Endothelial cell of umbilical vein (primary cell): ENCODE measurements around the gene RING1. TPM values are rescaled to one million over a fixed set of nuclear protein-coding genes. Genes with fewer than 3 reads are reported as not detected.

Source experiments
- BruUV-seq: library from RNA; stranded (reverse); fragments of 400-500 nt; replicated peaks from 2 replicates; lab custom pipeline; 2021; lab: Mats Ljungman, UMichigan
- CTCF ChIA-PET: fragments of 300-600, 350-600 bp; sonication (Branson Sonifier 250); formaldehyde crosslinking; loops from one replicate; lab custom pipeline; 2021; ENCODE audit warnings: antibody characterized with exemption, inconsistent platforms; lab: Charles Lee
- POLR2A ChIA-PET: fragments of 300-600, 350-600 bp; sonication (Branson Sonifier 250); formaldehyde crosslinking; loops from one replicate; lab custom pipeline; 2021; ENCODE audit warnings: antibody characterized with exemption, inconsistent platforms; lab: Charles Lee
- DNase-seq: peaks from one replicate; pipeline ENCODE4 v3.0.0-alpha.2; 2011; ENCODE audit warnings: low read depth, low spot score
- FAIRE-seq: peaks from 2 replicates; lab custom pipeline; 2011; peaks lifted over from hg19 to GRCh38; lab: Jason Lieb, UNC
- H2AFZ ChIP-seq: 2 replicates; pipeline ENCODE4 v1.6.0; 2012; ENCODE audit warnings: low read depth, low read length, control low read depth, inconsistent platforms
- H3K27ac ChIP-seq: 2 replicates; pipeline ENCODE4 v1.5.1; 2011; ENCODE audit warnings: low read depth, mild to moderate bottlenecking, control low read depth, low read length, moderate library complexity; ENCODE audit not compliant: insufficient read depth
- H3K27me3 ChIP-seq, 2 experiments: 2 replicates each; pipeline versions ENCODE4 v1.6.0 to v1.6.1; 2011; ENCODE audit warnings: low read length in 2 of 2, mixed read lengths in 1 of 2; ENCODE audit not compliant: control insufficient read depth in 2 of 2, insufficient read depth in 2 of 2
- H3K36me3 ChIP-seq, 2 experiments: 2 replicates in 1 of 2; 3 replicates in 1 of 2; pipeline ENCODE4 v1.5.1; 2011; ENCODE audit warnings: low read length in 2 of 2, mild to moderate bottlenecking in 1 of 2, moderate library complexity in 1 of 2; ENCODE audit not compliant: control insufficient read depth in 2 of 2, insufficient read depth in 2 of 2; ENCODE audit errors: extremely low read depth in 1 of 2
- H3K4me1 ChIP-seq: 3 replicates; pipeline ENCODE4 v1.5.1; 2011; ENCODE audit warnings: mild to moderate bottlenecking, low read length; ENCODE audit not compliant: control insufficient read depth, insufficient read depth; ENCODE audit errors: extremely low read depth
- H3K4me2 ChIP-seq: 2 replicates; pipeline ENCODE4 v1.6.1; 2011; ENCODE audit warnings: low read length, control low read depth, mixed read lengths; ENCODE audit not compliant: insufficient read depth
- H3K4me3 ChIP-seq, 3 experiments: fragments of 200-600 bp in 1 of 3; sonication (generic), shearing (Covaris generic) in 1 of 3; replicated peaks in 1 of 3; 2 replicates each; pipeline ENCODE4 v1.5.1; 2011 to 2016; ENCODE audit warnings: control low read depth in 3 of 3, low read length in 3 of 3, mild to moderate bottlenecking in 2 of 3, inconsistent platforms in 1 of 3, low read depth in 1 of 3, moderate library complexity in 1 of 3; ENCODE audit not compliant: insufficient read depth in 1 of 3
- H3K79me2 ChIP-seq: 2 replicates; pipeline ENCODE4 v1.6.0; 2012; ENCODE audit warnings: low read length, inconsistent platforms; ENCODE audit not compliant: control insufficient read depth, insufficient read depth
- H3K9ac ChIP-seq: replicated peaks from 2 replicates; pipeline ENCODE3; 2011; ENCODE audit warnings: low read length, control low read depth; ENCODE audit not compliant: insufficient read depth; ENCODE audit errors: extremely low read depth
- H3K9me1 ChIP-seq: replicated peaks from 3 replicates; pipeline ENCODE4 v1.6.0; 2011; ENCODE audit warnings: mild to moderate bottlenecking, low read length; ENCODE audit not compliant: control insufficient read depth, insufficient read depth; ENCODE audit errors: extremely low read depth
- H3K9me3 ChIP-seq: replicated peaks from 2 replicates; pipeline ENCODE4 v1.5.1; 2012; ENCODE audit warnings: low read length, inconsistent platforms; ENCODE audit not compliant: control insufficient read depth, insufficient read depth
- H4K20me1 ChIP-seq: replicated peaks from 2 replicates; pipeline ENCODE3; 2011; ENCODE audit warnings: mild to moderate bottlenecking, low read length; ENCODE audit not compliant: control insufficient read depth, insufficient read depth; ENCODE audit errors: extremely low read depth
- CTCF ChIP-seq, 2 donors: IDR thresholded peaks; 1 replicate in 1 of 2; 2 replicates in 1 of 2; pipeline ENCODE4 v1.5.1; 2011; ENCODE audit warnings: low read length in 2 of 2, mild to moderate bottlenecking in 2 of 2, moderate library complexity in 2 of 2, control low read depth in 1 of 2, inconsistent platforms in 1 of 2, low read depth in 1 of 2; ENCODE audit not compliant: insufficient read depth in 1 of 2; ENCODE audit errors: extremely low read depth in 1 of 2
- EZH2 ChIP-seq: IDR thresholded peaks from 2 replicates; pipeline ENCODE4 v1.6.1; 2012; ENCODE audit warnings: borderline replicate concordance, low read depth, mild to moderate bottlenecking, moderate library complexity, low read length, inconsistent platforms; ENCODE audit not compliant: severe bottlenecking
- FOS ChIP-seq: IDR thresholded peaks from 2 replicates; pipeline ENCODE4 v1.6.1; 2011; ENCODE audit warnings: mild to moderate bottlenecking, low read length, moderate library complexity, borderline replicate concordance; ENCODE audit not compliant: insufficient read depth
- GATA2 ChIP-seq: IDR thresholded peaks from 2 replicates; pipeline ENCODE4 v1.7.0; 2011; ENCODE audit warnings: low read depth, mild to moderate bottlenecking, moderate library complexity, mixed read lengths, low read length; ENCODE audit not compliant: insufficient read length, insufficient read depth
- JUN ChIP-seq: IDR thresholded peaks from 2 replicates; pipeline ENCODE4 v1.6.1; 2011; ENCODE audit warnings: borderline replicate concordance, low read depth; ENCODE audit not compliant: insufficient read length, insufficient read depth
- MAX ChIP-seq: IDR thresholded peaks from 2 replicates; pipeline ENCODE4 v1.6.1; 2011; ENCODE audit not compliant: insufficient read depth, insufficient read length
- MYC ChIP-seq: IDR thresholded peaks from one replicate; pipeline ENCODE4 v1.6.1; 2011; ENCODE audit warnings: mild to moderate bottlenecking, low read depth, low read length
- POLR2A ChIP-seq: IDR thresholded peaks from 2 replicates; pipeline ENCODE4 v1.6.1; 2012; ENCODE audit warnings: low read depth, mild to moderate bottlenecking, control low read depth, low read length
- POLR2AphosphoS5 ChIP-seq: IDR thresholded peaks from 2 replicates; pipeline ENCODE4 v1.6.1; 2012; ENCODE audit warnings: low read depth, mild to moderate bottlenecking, control low read depth, low read length, moderate library complexity; ENCODE audit not compliant: insufficient read depth
- dilution Hi-C: fragments of 300-500 bp; cut with MboI; formaldehyde crosslinking; loops from one replicate; pipeline ENCODE4 v1.15.0; 2019; ENCODE audit warnings: low sequenced_read_pairs; ENCODE audit not compliant: extremely low pct_ligation_motif_present
- intact Hi-C: fragments of 100-400 bp; cut with micrococcal nuclease; formaldehyde crosslinking; loops from one replicate; pipeline ENCODE4 v1.10.0; 2022
- polyA plus RNA-seq, 4 experiments: library from polyadenylated mRNA; depleted of rRNA in 3 of 4; stranded (reverse) in 3 of 4; unstranded in 1 of 4; fragments of >200 nt; gene quantifications; 2 replicates each; pipeline versions ENCODE4 v1.2.1 to v1.2.3, GENCODE V29; 2011 to 2012; ENCODE audit warnings: missing spikeins in 1 of 4
- total RNA-seq: library from RNA; stranded (reverse); gene quantifications from 2 replicates; pipeline ENCODE4 v1.2.3, GENCODE V29; 2021

The RING1 gene
- total and polyA plus RNA-seq, 2 donors (not counting 3 experiments of a cell fraction or from before 2014, with no cell fraction given): 26.8 to 27.9 TPM

- TF ChIP-seq EZH2 (no peak), POLR2AphosphoS5 (no peak), MYC (no peak), FOS (no peak), CTCF (IDR thresholded peaks at IDR 0.05; ENCODE audit: extremely low read depth in 1 of 2, insufficient read depth in 1 of 2, low read depth in 1 of 2, low read length in 2 of 2) (no peak), POLR2A (no peak), GATA2 (no peak), JUN (no peak), MAX (no peak)
- DNase-seq: no peak
- Histone ChIP-seq H3K9ac (no peak overlapping the region), H3K79me2 (peaks cover 2% of the 10 kb centered on the region), H3K9me1 (no peaks in the 10 kb centered on the region), H3K9me3 (no peaks in the 10 kb centered on the region), H2AFZ (no peak overlapping the region), H3K36me3 (peaks cover 0 to 30% of the 10 kb centered on the region in 2 experiments), H4K20me1 (no peaks in the 10 kb centered on the region), H3K4me2 (no peak overlapping the region), H3K4me1 (peaks cover 6% of the 10 kb centered on the region), H3K27ac (no peak overlapping the region), H3K27me3 (peaks cover 21% of the 10 kb centered on the region in 2 experiments), H3K4me3 (no peak overlapping the region)
- POLR2A ChIA-PET: no interaction called here
- intact Hi-C loops (no loop called here), dilution Hi-C loops (no loop called here)
- no TSS peak for BruUV-seq
- no peak for FAIRE-seq
- CTCF ChIA-PET: interaction anchor here (1.2 kb wide), 1 partner anchor 54 kb away, joined by 4 read pairs; no protein-coding TSS in a partner anchor
Observed at GRCh38 chr6:33193619-33194018, 14.7 kb upstream of the RING1 start.
